Measurements from ENCODE around the gene RBM14. TPM values are rescaled to one million over a fixed set of nuclear protein-coding genes. Genes with fewer than 3 reads are reported as not detected.
"Not testable (repeated sequence)": the region's sequence is repeated elsewhere in the genome, so short reads cannot be mapped to it uniquely, and the experiment has no call there.

The RBM14 gene
- total RNA-seq, 5 donors from 2014 or later (not counting 1 experiment from before 2014, with no cell fraction given), result 176 to 382 (median 191) TPM

DNA sequence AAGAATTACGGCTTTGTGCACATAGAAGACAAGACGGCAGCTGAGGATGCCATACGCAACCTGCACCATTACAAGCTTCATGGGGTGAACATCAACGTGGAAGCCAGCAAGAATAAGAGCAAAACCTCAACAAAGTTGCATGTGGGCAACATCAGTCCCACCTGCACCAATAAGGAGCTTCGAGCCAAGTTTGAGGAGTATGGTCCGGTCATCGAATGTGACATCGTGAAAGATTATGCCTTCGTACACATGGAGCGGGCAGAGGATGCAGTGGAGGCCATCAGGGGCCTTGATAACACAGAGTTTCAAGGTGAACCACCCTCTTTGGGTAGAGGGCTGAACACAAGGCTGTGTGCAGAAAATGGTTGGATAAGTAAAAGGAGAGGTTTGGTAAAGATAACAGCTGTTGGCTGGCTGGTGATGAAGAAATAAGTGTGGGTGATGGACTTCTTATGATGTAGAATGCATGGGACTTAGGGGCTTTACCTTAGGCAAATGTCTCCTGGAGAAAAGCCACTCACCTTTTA lies 23.4 kb downstream of the RBM14 start:
- not testable (repeated sequence) for ATAC-seq (replicated peaks in 1 of 4); H3K27me3 Mint-ChIP-seq; H3K27me3 ChIP-seq (replicated peaks in 1 of 2; ENCODE audit: control insufficient read depth in 2 of 2, extremely low read depth in 1 of 2, insufficient read depth in 2 of 2, low read length in 1 of 2); H3K9me3 ChIP-seq; H3K9me3 Mint-ChIP-seq; DNase-seq
- Histone ChIP-seq H3K27ac (ENCODE audit: low read length) (peak overlapping the region; percentile 79), H3K36me3 (ENCODE audit: control insufficient read depth in 2 of 2, extremely low read depth in 1 of 2, insufficient read depth in 1 of 2, low read length in 1 of 2) (peaks cover 13 to 51% of the 10 kb centered on the region in 2 donors), H3K4me3 (ENCODE audit: control insufficient read depth in 1 of 2, extremely low read depth in 1 of 2, low read length in 1 of 2) (peak overlapping the region; percentile 78 to 100), H3K4me1 (ENCODE audit: control insufficient read depth in 1 of 2, extremely low read depth in 1 of 2, insufficient read depth in 2 of 2, low read length in 2 of 2) (peaks cover 55 to 66% of the 10 kb centered on the region in 2 experiments)
- ChIA-PET POLR2A (interaction anchor here (0.6 to 5.7 kb wide), 5 partner anchors 18 to 38 kb away, joined by 9 to 165 read pairs (median 21); partner anchors contain the start of genes RBM14 (in 1 of the 2) and RBM4B (in 1 of the 2)), CTCF (interaction anchor here in 1 of 2 donors (3.0 kb wide), 1 partner anchor 38 kb away, joined by 27 read pairs; the partner anchor contains the start of gene RBM4B)
- H3K4me1 Mint-ChIP-seq, result peaks cover 72 to 78% (median 75%) of the 10 kb centered on the region in 3 donors
- H3K4me3 Mint-ChIP-seq, result peak overlapping the region; percentile 98 to 99 (median 99)
- H3K36me3 Mint-ChIP-seq, result peaks cover 48% of the 10 kb centered on the region
- WGBS (ENCODE audit: insufficient coverage), result 30% methylated on average over 3 of the region's 10 CpGs
- peak overlapping the region; percentile 97 for H3K27ac Mint-ChIP-seq

DNA sequence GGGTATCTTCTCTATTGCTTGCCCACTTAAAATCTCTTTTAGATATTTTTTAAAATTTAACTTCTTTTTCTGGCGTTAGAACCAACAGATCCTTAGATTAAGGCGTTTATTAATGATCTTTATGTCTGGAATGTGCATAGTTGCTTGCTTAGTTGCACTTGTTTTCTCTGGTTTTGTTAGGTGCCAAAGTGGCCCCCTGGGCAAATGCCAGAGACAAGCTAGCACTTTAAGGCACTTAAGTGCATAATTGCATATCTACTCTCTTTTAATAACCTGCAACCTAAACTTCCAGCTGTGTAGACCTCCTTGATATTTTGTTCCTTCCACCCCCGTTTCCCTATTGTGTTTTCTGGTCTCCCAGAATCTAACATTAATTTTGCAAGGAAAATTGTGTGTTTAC lies 25.4 kb downstream of the RBM14 start:
- DNase-seq, result no peak
- POLR2A ChIA-PET, result no interaction called here
- peak overlapping the region; percentile 15 to 39 for H3K4me3 ChIP-seq (ENCODE audit: control insufficient read depth in 1 of 2, extremely low read depth in 1 of 2, low read length in 1 of 2)
- no peaks in the 10 kb centered on the region for H3K27me3 ChIP-seq (replicated peaks in 1 of 2; ENCODE audit: control insufficient read depth in 2 of 2, extremely low read depth in 1 of 2, insufficient read depth in 2 of 2, low read length in 1 of 2)
- Mint-ChIP-seq H3K9me3 (no peaks in the 10 kb centered on the region), H3K4me3 (peak overlapping the region; percentile 98 to 99 (median 99)), H3K27me3 (no peaks in the 10 kb centered on the region), H3K36me3 (peaks cover 68% of the 10 kb centered on the region), H3K4me1 (peaks cover 88 to 91% (median 89%) of the 10 kb centered on the region in 3 donors), H3K27ac (peak overlapping the region; percentile 50 to 78)
- ATAC-seq (replicated peaks in 1 of 4), result no peak
- no peaks in the 10 kb centered on the region for H3K9me3 ChIP-seq
- no CpG with 5 or more reads among the region's 3 CpGs for WGBS (ENCODE audit: insufficient coverage)
- peaks cover 59 to 75% of the 10 kb centered on the region in 2 experiments for H3K4me1 ChIP-seq (ENCODE audit: control insufficient read depth in 1 of 2, extremely low read depth in 1 of 2, insufficient read depth in 2 of 2, low read length in 2 of 2)
- CTCF ChIA-PET, result interaction anchor here in 1 of 2 donors (1.0 kb wide), 1 partner anchor 19 kb away, joined by 3 read pairs; no protein-coding TSS in a partner anchor
- peaks cover 18 to 70% of the 10 kb centered on the region in 2 donors for H3K36me3 ChIP-seq (ENCODE audit: control insufficient read depth in 2 of 2, extremely low read depth in 1 of 2, insufficient read depth in 1 of 2, low read length in 1 of 2)
- H3K27ac ChIP-seq (ENCODE audit: low read length), result peak overlapping the region; percentile 21

DNA sequence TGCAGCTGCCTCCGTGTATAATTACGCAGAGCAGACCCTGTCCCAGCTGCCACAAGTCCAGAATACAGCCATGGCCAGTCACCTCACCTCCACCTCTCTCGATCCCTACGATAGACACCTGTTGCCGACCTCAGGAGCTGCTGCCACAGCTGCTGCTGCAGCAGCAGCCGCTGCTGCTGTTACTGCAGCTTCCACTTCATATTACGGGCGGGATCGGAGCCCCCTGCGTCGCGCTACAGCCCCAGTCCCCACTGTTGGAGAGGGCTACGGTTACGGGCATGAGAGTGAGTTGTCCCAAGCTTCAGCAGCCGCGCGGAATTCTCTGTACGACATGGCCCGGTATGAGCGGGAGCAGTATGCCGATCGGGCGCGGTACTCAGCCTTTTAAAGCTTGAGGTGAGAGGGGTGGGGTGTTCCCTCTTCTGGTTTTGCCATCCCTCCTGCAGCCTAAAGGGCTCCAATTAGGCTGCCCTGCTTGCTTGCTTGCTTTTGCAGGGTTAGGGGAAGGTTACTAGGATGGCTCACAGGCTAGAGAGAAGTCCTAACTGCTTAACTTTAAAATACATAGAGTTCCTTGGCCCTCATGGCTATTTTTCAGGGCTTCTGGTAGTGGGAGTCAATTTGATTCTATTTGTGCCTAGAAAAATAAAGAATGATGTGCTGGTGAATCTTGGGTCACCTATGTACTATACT lies 27.5 kb downstream of the RBM14 start:
- no peak overlapping the region for H3K27ac Mint-ChIP-seq
- CTCF ChIA-PET, result interaction anchor here in 1 of 2 donors (0.5 kb wide), 1 partner anchor 13 kb away, joined by 3 read pairs; no protein-coding TSS in a partner anchor

DNA sequence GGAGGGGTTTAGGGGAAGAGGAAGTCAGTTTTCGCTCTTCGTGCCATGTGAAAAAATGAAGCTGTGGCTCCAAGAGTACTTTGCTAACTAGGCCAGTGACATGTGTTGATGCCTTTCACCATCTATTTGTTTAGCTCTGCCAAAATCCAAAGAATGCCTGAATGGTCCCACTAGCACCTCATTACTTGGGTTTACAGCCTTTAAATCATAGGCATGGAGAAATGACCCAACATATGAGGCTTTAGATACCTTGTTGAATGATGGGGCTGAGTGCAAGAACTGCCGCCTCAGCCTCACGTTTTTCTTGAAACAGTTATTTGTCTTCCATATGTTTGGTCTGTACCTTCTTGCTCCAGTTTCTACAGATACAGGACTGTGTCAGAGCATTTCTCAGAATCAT lies 30.4 kb downstream of the RBM14 start:
- H3K36me3 ChIP-seq (ENCODE audit: control insufficient read depth in 2 of 2, extremely low read depth in 1 of 2, insufficient read depth in 1 of 2, low read length in 1 of 2), result peaks cover 18 to 89% of the 10 kb centered on the region in 2 donors
- no peak for DNase-seq
- ATAC-seq (replicated peaks in 1 of 4), result no peak
- H3K4me3 ChIP-seq (ENCODE audit: control insufficient read depth in 1 of 2, extremely low read depth in 1 of 2, low read length in 1 of 2), result no peak overlapping the region
- no peaks in the 10 kb centered on the region for H3K9me3 ChIP-seq
- no peaks in the 10 kb centered on the region for H3K27me3 ChIP-seq (replicated peaks in 1 of 2; ENCODE audit: control insufficient read depth in 2 of 2, extremely low read depth in 1 of 2, insufficient read depth in 2 of 2, low read length in 1 of 2)
- H3K27ac ChIP-seq (ENCODE audit: low read length), result no peak overlapping the region
- CTCF ChIA-PET, result interaction anchor here in 1 of 2 donors (0.8 to 1.0 kb wide), 3 partner anchors 9 to 32 kb away, joined by 3 to 4 read pairs (median 3); no protein-coding TSS in a partner anchor
- Mint-ChIP-seq H3K4me3 (peak overlapping the region in 1 of 3 donors; percentile 98), H3K4me1 (peaks cover 82 to 86% (median 83%) of the 10 kb centered on the region in 3 donors), H3K27me3 (no peaks in the 10 kb centered on the region), H3K9me3 (no peaks in the 10 kb centered on the region), H3K27ac (no peak overlapping the region), H3K36me3 (peaks cover 70% of the 10 kb centered on the region)
- WGBS (ENCODE audit: insufficient coverage), result no CpG with 5 or more reads among the region's 4 CpGs
- POLR2A ChIA-PET, result interaction anchor here in 1 of 2 donors (0.5 to 1.2 kb wide), 3 partner anchors 9 to 1441 kb away, joined by 4 to 14 read pairs (median 5); partner anchors contain the start of gene RBM4
- peaks cover 31 to 51% of the 10 kb centered on the region in 2 experiments for H3K4me1 ChIP-seq (ENCODE audit: control insufficient read depth in 1 of 2, extremely low read depth in 1 of 2, insufficient read depth in 2 of 2, low read length in 2 of 2)

More for the DNA sequence above, 27.5 kb downstream of the RBM14 start:
- no peak for DNase-seq
- Mint-ChIP-seq H3K4me1 (peaks cover 87 to 90% (median 89%) of the 10 kb centered on the region in 3 donors), H3K9me3 (no peaks in the 10 kb centered on the region), H3K27me3 (no peaks in the 10 kb centered on the region), H3K4me3 (peak overlapping the region; percentile 98 to 99 (median 99)), H3K36me3 (peaks cover 78% of the 10 kb centered on the region)
- no peak overlapping the region for H3K27ac ChIP-seq (ENCODE audit: low read length)
- H3K9me3 ChIP-seq, result no peaks in the 10 kb centered on the region
- peak overlapping the region in 1 of 2 donors; percentile 18 for H3K4me3 ChIP-seq (ENCODE audit: control insufficient read depth in 1 of 2, extremely low read depth in 1 of 2, low read length in 1 of 2)
- POLR2A ChIA-PET, result interaction anchor here in 1 of 2 donors (0.6 to 1.3 kb wide), 4 partner anchors 10 to 35 kb away, joined by 3 to 8 read pairs (median 4); no protein-coding TSS in a partner anchor
- WGBS (ENCODE audit: insufficient coverage), result 94% methylated on average over 12 of the region's 24 CpGs
- no peak for ATAC-seq (replicated peaks in 1 of 4)
- H3K4me1 ChIP-seq (ENCODE audit: control insufficient read depth in 1 of 2, extremely low read depth in 1 of 2, insufficient read depth in 2 of 2, low read length in 2 of 2), result peaks cover 54 to 70% of the 10 kb centered on the region in 2 experiments
- H3K36me3 ChIP-seq (ENCODE audit: control insufficient read depth in 2 of 2, extremely low read depth in 1 of 2, insufficient read depth in 1 of 2, low read length in 1 of 2), result peaks cover 18 to 89% of the 10 kb centered on the region in 2 donors
- H3K27me3 ChIP-seq (replicated peaks in 1 of 2; ENCODE audit: control insufficient read depth in 2 of 2, extremely low read depth in 1 of 2, insufficient read depth in 2 of 2, low read length in 1 of 2), result no peaks in the 10 kb centered on the region

DNA sequence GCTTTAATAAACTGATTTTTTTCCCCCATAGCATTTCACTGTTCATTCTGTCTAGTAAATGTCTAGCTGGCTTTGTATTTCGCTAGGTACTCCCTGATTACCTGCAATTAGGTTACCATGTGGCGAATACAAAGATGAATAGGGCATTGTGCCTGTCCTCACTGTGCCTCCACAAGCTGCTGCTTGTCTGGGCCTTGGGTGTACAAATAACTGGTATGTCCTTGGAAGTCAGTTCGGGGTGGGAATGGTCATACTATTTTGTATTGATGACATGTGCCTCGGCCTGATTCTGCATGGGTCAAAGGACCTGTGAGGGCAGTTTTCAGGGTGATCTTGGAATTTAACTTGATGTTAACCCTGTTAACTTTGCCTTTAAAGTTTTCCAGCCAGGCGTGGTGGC lies 33.5 kb downstream of the RBM14 start:
- DNase-seq, result no peak
- peaks cover 6 to 27% of the 10 kb centered on the region in 2 experiments for H3K4me1 ChIP-seq (ENCODE audit: control insufficient read depth in 1 of 2, extremely low read depth in 1 of 2, insufficient read depth in 2 of 2, low read length in 2 of 2)

GRCh38 chr11:66651016-66651415 lies 34.6 kb downstream of the RBM14 start:
- Mint-ChIP-seq H3K4me1 (peaks cover 58 to 66% (median 58%) of the 10 kb centered on the region in 3 donors), H3K4me3 (no peak overlapping the region), H3K27ac (no peak overlapping the region), H3K36me3 (peaks cover 45% of the 10 kb centered on the region), H3K9me3 (no peaks in the 10 kb centered on the region), H3K27me3 (no peaks in the 10 kb centered on the region)
- peak in 1 of 4 experiments; percentile 8 for ATAC-seq (replicated peaks in 1 of 4)
- Histone ChIP-seq H3K9me3 (no peaks in the 10 kb centered on the region), H3K27me3 (replicated peaks in 1 of 2; ENCODE audit: control insufficient read depth in 2 of 2, extremely low read depth in 1 of 2, insufficient read depth in 2 of 2, low read length in 1 of 2) (no peaks in the 10 kb centered on the region), H3K27ac (ENCODE audit: low read length) (no peak overlapping the region), H3K4me3 (ENCODE audit: control insufficient read depth in 1 of 2, extremely low read depth in 1 of 2, low read length in 1 of 2) (no peak overlapping the region), H3K4me1 (ENCODE audit: control insufficient read depth in 1 of 2, extremely low read depth in 1 of 2, insufficient read depth in 2 of 2, low read length in 2 of 2) (peaks cover 0 to 20% of the 10 kb centered on the region in 2 experiments), H3K36me3 (ENCODE audit: control insufficient read depth in 2 of 2, extremely low read depth in 1 of 2, insufficient read depth in 1 of 2, low read length in 1 of 2) (peaks cover 14 to 60% of the 10 kb centered on the region in 2 donors)
- no CpG with 5 or more reads among the region's 2 CpGs for WGBS (ENCODE audit: insufficient coverage)
- CTCF ChIA-PET, result interaction anchor here in 1 of 2 donors (0.8 kb wide), 1 partner anchor 20 kb away, joined by 3 read pairs; no protein-coding TSS in a partner anchor
- POLR2A ChIA-PET, result no interaction called here
- no peak for DNase-seq

More for the DNA sequence above, 33.5 kb downstream of the RBM14 start:
- ChIA-PET CTCF (no interaction called here), POLR2A (interaction anchor here in 1 of 2 donors (1.1 kb wide), 2 partner anchors 10 to 32 kb away, joined by 6 to 13 read pairs; no protein-coding TSS in a partner anchor)
- H3K27me3 Mint-ChIP-seq, result no peaks in the 10 kb centered on the region
- H3K4me1 Mint-ChIP-seq, result peaks cover 65 to 72% (median 66%) of the 10 kb centered on the region in 3 donors
- H3K27ac ChIP-seq (ENCODE audit: low read length), result no peak overlapping the region
- WGBS (ENCODE audit: insufficient coverage), result 95% methylated on average over 4 of the region's 5 CpGs
- H3K27me3 ChIP-seq (replicated peaks in 1 of 2; ENCODE audit: control insufficient read depth in 2 of 2, extremely low read depth in 1 of 2, insufficient read depth in 2 of 2, low read length in 1 of 2), result no peaks in the 10 kb centered on the region
- ATAC-seq (replicated peaks in 1 of 4), result no peak
- H3K9me3 Mint-ChIP-seq, result no peaks in the 10 kb centered on the region
- peak overlapping the region in 1 of 2 donors; percentile 24 for H3K27ac Mint-ChIP-seq
- H3K4me3 ChIP-seq (ENCODE audit: control insufficient read depth in 1 of 2, extremely low read depth in 1 of 2, low read length in 1 of 2), result no peak overlapping the region
- no peak overlapping the region for H3K4me3 Mint-ChIP-seq
- peaks cover 18 to 67% of the 10 kb centered on the region in 2 donors for H3K36me3 ChIP-seq (ENCODE audit: control insufficient read depth in 2 of 2, extremely low read depth in 1 of 2, insufficient read depth in 1 of 2, low read length in 1 of 2)
- H3K9me3 ChIP-seq, result no peaks in the 10 kb centered on the region
- peaks cover 52% of the 10 kb centered on the region for H3K36me3 Mint-ChIP-seq
